Measurements from ENCODE around the gene SLC39A9.

- TF ChIP-seq TAF1 (IDR thresholded peaks at IDR 0.05; ENCODE audit: low read depth): no peak
- TF ChIP-seq REST (IDR thresholded peaks at IDR 0.05; ENCODE audit: borderline replicate concordance): no peak
- no peak for TF ChIP-seq CTCF (IDR thresholded peaks at IDR 0.05; ENCODE audit: poor library complexity, severe bottlenecking)
- TF ChIP-seq EP300 (conservative IDR thresholded peaks at IDR 0.05; ENCODE audit: poor library complexity, severe bottlenecking): no peak
- no peak for TF ChIP-seq EZH2 (IDR thresholded peaks at IDR 0.05; ENCODE audit: borderline replicate concordance, insufficient read depth, low read length, poor library complexity, severe bottlenecking)
- TF ChIP-seq POLR2AphosphoS5 (IDR thresholded peaks at IDR 0.05): no peak
- no peak for TF ChIP-seq RAD21 (conservative IDR thresholded peaks at IDR 0.05)
- TF ChIP-seq SMC3 (conservative IDR thresholded peaks at IDR 0.05; ENCODE audit: poor library complexity): no peak
- no peak for TF ChIP-seq MXI1 (conservative IDR thresholded peaks at IDR 0.05; ENCODE audit: poor library complexity, severe bottlenecking)
Observed at GRCh38 chr14:69500736-69501135, 102.2 kb downstream of the SLC39A9 start.
